NCI-H510A (cell line): ENCODE results near the gene SLC22A13.
"Not testable (repeated sequence)": the region's sequence is repeated elsewhere in the genome, so short reads cannot be mapped to it uniquely, and the experiment has no call there.

Experiments
- DNase-seq: peaks from one replicate; lab custom pipeline; 2025; lab: John Stamatoyannopoulos, UW

Gene SLC22A13

GRCh38 chr3:38306941-38307340, 41.3 kb downstream of the SLC22A13 start:
- no peak for DNase-seq

GRCh38 chr3:38307599-38307998, 42.0 kb downstream of the SLC22A13 start:
- DNase-seq, result no peak

- no peak for DNase-seq
Measured at GRCh38 chr3:38308456-38308855, 42.8 kb downstream of the SLC22A13 start.

GRCh38 chr3:38311476-38311875, 45.9 kb downstream of the SLC22A13 start:
- DNase-seq, result no peak

- no peak for DNase-seq
Measured at GRCh38 chr3:38311941-38312340, 46.3 kb downstream of the SLC22A13 start.

- DNase-seq, result no peak
Measured at GRCh38 chr3:38312356-38312755, 46.7 kb downstream of the SLC22A13 start.

GRCh38 chr3:38313263-38313662, 47.7 kb downstream of the SLC22A13 start:
- DNase-seq, result no peak

- no peak for DNase-seq
Measured at GRCh38 chr3:38313695-38314094, 48.1 kb downstream of the SLC22A13 start.

- DNase-seq, result no peak
Measured at GRCh38 chr3:38314112-38314763, 48.6 kb downstream of the SLC22A13 start.

- no peak for DNase-seq
Measured at GRCh38 chr3:38314764-38315487, 49.3 kb downstream of the SLC22A13 start.

- DNase-seq, result no peak
Measured at GRCh38 chr3:38315488-38316230, 50.0 kb downstream of the SLC22A13 start.

- DNase-seq, result no peak
Measured at GRCh38 chr3:38316356-38317191, 51.0 kb downstream of the SLC22A13 start.

GRCh38 chr3:38317192-38317759, 51.7 kb downstream of the SLC22A13 start:
- no peak for DNase-seq

- no peak for DNase-seq
Measured at GRCh38 chr3:38318766-38319671, 53.4 kb downstream of the SLC22A13 start.

GRCh38 chr3:38320638-38321037, 55.0 kb downstream of the SLC22A13 start:
- DNase-seq, result not testable (repeated sequence)

- DNase-seq, result no peak
Measured at GRCh38 chr3:38323060-38323459, 57.4 kb downstream of the SLC22A13 start.

GRCh38 chr3:38325256-38325655, 59.6 kb downstream of the SLC22A13 start:
- DNase-seq, result no peak

GRCh38 chr3:38327335-38328009, 61.9 kb downstream of the SLC22A13 start:
- no peak for DNase-seq
